HG03039 (cell line): Measurements from ENCODE around the gene LIFR.
"Not testable (repeated sequence)": the region's sequence is repeated elsewhere in the genome, so short reads cannot be mapped to it uniquely, and the experiment has no call there.

ENCODE experiments used
- ATAC-seq: cut with Tn5 transposase; IDR thresholded peaks from one replicate; pipeline ENCODE4 v1.9.1; 2021; ENCODE audit warnings: mild to moderate bottlenecking, moderate library complexity; ENCODE audit not compliant: unreplicated experiment

The LIFR gene

GRCh38 chr5:38524022-38524421 lies 32.4 kb downstream of the LIFR start:
- no peak for ATAC-seq

- ATAC-seq, result no peak
Measured at GRCh38 chr5:38519476-38519875, 37.0 kb downstream of the LIFR start.

GRCh38 chr5:38518341-38518740 lies 38.1 kb downstream of the LIFR start:
- ATAC-seq, result no peak

GRCh38 chr5:38516649-38517048 lies 39.8 kb downstream of the LIFR start:
- ATAC-seq, result not testable (repeated sequence)

DNA sequence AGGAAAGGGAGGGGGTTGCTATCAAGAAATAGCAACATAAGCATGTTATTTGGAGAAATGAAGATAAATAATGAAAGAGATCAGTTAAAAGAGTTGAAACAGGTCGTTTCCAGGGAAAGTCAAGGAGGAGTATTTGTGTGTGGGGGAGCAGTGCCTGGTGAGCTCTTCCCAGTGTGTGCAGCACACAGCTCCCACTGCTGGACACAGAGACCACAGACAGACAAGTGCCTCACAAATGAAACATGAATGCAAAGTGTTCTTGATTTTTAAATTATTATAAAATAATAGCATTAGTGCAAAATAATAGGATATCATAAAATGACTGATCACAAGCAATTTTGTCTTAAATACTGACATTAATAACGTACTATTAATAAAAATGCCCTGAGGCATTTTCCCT lies 40.8 kb downstream of the LIFR start:
- no peak for ATAC-seq

- ATAC-seq, result no peak
Measured at GRCh38 chr5:38515092-38515491, 41.4 kb downstream of the LIFR start.

DNA sequence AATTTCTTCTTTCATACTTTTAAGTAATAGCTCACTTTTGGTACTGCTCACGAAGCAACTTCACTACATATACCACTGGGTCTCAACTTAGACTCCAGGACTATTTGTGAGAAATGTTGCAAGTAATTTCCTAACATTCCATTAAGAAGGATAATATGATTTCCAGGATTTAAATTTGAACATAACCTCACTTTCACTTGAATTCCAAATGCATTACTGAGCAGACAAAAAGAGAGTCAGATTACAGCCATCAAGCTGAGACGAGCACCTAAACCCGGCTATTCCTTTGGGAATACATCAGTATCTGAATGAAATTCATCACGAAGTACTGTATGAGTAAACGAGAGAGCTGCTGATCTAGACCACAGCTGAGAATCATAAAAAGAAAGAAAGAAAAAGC lies 47.3 kb downstream of the LIFR start:
- ATAC-seq, result no peak

DNA sequence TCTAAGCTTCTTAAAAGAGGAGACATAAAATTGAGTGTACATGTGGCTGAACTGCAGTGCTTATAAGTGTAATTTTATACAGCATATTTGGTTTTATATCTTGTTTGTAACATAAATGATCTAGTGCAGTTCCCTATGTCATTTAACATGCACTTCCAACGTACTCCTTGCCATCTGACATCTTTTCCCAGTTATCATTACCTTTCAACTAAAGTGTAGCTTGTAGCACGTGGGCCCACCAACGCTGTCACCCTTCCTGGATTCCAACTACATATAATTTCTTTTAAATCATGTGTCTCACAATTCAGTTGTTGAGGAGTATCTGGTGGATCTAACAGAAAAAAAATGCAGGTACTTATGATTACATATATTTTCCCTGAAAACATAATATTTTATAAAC lies 50.1 kb downstream of the LIFR start:
- no peak for ATAC-seq

DNA sequence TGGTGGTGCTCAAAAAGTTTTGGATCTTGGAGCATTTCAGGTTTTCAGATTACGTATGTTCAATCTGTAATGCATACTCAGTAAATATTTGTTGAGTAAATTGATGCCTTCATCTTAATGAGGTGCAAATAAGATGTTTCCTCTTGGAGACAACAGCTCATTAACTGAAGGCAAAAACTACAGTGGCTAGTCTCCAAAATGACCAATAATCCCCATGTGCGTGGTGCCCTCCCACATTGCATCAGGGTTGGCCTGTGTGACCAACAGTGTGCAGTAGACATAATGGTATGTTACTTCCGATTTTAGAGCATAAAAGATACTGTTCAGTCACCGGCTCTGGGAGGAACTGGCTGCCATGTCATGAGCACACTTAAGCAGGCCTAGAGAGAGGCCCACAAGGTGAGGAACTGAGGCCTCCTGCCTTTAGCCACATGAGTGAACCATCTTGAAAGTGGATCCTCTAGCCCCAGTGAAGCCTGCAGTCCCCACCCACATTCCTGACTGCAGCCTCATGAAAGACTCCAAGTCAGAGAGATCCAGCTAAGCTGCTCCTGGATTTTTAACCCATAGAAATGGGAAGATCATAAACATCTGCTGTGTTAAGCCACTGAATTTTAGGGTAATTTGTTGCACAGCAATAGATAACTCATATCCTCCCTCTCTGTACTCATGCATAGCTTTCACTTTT lies 55.7 kb downstream of the LIFR start:
- ATAC-seq, result no peak

DNA sequence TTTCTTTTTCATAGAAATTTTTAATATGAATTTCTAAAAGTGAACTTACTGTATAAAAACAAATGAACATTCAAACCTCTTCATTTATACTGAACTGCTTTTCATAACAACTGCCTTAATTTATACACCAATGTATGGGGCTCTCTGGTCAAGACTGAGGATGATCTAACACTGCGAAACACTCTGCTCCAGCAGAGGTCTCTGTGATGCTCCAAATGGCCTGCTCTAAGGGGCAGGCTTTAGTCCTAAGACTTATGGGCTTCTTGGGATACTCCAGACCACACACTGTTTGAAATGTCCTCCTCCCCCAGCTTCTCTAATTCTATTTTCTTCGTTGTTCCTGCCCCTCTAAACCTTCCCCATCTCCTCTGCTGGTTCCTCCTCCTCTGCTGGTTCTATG lies 58.5 kb downstream of the LIFR start:
- ATAC-seq, result no peak

DNA sequence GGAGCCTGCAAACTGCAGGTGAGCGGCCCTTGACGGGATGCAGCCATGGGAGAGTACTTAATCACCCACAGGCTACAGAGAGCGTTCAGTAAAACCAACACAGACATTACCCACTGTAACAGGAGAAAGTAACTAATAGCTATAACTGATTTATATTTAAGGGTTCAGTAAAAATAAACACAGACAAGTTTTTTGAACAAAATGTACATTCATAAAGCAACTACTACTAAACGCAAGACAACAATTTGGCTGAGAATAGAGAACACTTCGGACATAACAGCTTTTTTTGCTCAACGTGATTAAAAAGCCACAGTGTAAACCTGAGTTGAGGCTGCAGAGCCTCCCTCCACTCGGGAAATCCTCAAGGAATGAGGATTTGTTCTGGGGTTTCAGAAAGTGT lies 61.7 kb downstream of the LIFR start:
- no peak for ATAC-seq

DNA sequence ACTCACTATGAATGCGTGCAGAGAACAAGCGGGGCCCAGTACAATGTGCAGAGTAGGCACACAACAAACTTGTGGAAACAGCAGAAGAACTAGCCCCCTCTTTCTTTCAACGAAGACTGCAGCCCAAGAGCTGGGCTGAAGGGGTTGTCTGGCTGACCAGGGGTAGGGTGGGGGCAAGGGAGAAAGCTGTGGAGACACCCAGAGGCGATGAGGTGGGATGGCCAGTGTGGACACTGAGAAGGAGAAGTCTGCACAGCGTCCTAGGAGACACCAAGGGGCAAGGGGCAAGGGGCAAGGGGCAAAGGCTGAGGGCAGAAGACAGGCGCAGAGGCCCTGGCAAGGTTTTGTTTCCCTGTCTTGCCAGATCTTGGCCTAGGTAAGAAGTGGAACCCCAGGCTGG lies 62.3 kb downstream of the LIFR start:
- no peak for ATAC-seq

- no peak for ATAC-seq
Measured at GRCh38 chr5:38483805-38484398, 72.5 kb downstream of the LIFR start.

DNA sequence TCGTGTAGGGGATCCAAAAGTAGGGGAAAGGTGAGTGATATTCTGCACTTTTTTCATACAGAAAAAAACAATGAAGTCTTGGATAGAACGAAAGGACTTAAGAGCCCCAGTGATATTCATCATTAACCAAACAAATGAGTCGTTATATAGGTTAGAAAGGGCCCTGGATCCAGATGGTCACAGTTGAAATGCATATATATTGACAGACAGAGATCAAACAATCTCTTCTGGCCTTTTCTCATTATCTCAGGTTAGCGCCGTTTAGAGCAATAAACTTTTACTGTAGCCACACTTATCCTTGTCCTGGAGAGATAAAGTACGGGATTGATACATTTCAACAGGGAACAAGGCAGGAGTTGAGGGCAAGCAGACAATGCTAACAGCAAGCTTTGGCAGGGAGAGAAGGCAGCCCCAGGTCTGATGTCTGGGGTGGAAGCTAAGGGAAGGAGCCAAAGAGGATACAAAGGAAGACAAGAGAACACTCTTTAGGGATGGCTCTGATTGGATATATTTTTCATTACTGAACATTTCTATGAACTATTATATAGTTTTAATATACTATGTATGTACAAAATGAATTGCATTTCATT lies 77.0 kb downstream of the LIFR start:
- no peak for ATAC-seq

DNA sequence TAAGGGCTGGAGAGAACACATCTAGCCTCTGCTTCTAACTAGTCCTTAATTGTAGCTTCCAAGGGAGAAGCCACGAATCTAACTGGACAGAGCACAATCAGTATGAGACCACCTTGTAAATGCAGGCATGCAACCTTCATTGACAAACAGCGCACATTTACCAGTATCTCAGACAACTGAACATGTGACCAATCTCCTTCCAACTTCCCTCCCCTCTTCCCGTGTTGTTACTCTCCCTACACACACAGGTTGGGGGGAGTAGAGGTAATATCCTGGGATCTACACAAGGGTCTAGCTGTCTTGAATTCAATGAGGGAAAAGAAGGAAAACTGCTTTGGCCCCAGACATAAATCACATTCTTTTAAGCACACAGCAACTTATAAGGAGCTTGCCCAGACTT lies 77.6 kb downstream of the LIFR start:
- ATAC-seq, result no peak

- ATAC-seq, result no peak
Measured at GRCh38 chr5:38478166-38478565, 78.3 kb downstream of the LIFR start.

DNA sequence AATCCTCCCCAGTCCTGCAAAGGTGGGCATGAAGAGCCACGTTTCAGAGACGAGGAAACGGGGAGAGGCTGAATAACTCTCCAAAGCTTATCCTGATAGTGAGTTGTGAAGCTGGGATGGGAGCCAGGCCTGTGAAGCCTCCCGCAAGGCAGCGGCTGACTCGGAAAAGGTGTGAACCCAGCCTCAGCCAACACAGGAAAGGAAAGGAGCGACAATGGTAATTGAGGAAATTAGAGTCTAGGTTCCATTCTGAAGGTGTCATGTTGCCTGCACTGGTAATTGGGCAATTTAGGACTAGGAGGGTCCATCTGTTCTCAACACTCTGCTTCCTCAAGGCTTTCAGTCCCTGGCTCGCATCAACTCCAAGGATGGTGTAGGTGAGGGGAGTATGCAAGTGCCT lies 83.4 kb downstream of the LIFR start:
- ATAC-seq, result no peak

- no peak for ATAC-seq
Measured at GRCh38 chr5:38472541-38472940, 83.9 kb downstream of the LIFR start.

DNA sequence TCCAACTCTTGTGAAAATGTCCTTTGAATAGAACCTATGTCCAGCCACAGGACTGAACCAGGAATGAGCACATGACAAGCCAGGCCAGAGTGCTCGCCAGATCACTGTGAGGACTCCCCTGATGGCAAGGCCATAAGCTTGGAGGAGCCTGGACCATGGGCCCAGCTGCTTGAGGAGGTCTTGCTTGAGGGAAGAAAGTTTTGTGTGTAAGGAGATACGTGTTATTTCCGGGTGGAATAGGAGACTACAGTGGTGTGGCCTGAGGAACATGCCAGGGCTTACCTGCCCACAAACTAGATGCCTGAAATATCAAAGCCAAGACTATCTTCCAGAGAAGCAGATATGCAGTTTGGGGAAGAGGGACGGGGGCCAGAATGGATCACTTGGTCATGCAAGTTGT lies 84.7 kb downstream of the LIFR start:
- no peak for ATAC-seq

DNA sequence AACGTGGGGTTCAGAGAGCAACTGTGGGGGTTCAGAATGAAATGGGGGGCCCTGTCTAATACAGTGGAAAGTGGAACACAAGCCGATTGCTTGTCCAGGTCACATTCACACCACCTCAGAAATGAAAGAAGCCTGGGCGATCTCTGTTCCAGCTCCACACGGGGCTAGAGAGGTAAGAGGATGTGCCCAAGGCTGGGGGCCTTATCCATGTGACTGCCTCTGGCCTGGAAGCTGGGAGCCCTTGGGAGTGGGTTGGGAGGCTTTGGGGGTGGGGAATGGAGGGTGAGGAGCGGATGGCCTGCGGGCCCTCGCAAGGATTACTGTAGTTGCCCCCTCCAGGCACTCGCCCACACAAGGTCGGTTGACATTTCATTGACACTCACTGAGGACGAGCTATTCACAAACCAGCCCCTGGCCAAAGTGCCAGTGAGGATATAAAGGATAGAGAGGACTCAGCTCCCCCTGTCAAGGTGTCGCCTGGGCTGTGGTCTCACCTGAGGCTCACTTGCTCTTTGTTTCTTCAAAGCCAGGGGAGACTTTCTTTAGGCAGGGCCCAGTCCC lies 86.7 kb downstream of the LIFR start:
- no peak for ATAC-seq

GRCh38 chr5:38468978-38469706 lies 87.3 kb downstream of the LIFR start:
- no peak for ATAC-seq
